Renal pelvis (tissue), 4 donors: ENCODE results near the gene MRNIP. TPM values are rescaled to one million over a fixed set of nuclear protein-coding genes. Genes with fewer than 3 reads are reported as not detected.
"Not testable (repeated sequence)": the region's sequence is repeated elsewhere in the genome, so short reads cannot be mapped to it uniquely, and the experiment has no call there.

Experiments
- DNase-seq: peaks from one replicate; pipeline ENCODE4 v3.0.0-alpha.2; 2013
- polyA plus RNA-seq, 3 donors: library from polyadenylated mRNA; unstranded; fragments of 120-200 nt; gene quantifications; one replicate each; pipeline ENCODE4 v1.2.1, GENCODE V29; 2013; ENCODE audit not compliant: insufficient read length in 3 of 3

Gene MRNIP
- polyA plus RNA-seq, 3 donors = 30.4 to 53.8 (median 50.4) TPM

DNA sequence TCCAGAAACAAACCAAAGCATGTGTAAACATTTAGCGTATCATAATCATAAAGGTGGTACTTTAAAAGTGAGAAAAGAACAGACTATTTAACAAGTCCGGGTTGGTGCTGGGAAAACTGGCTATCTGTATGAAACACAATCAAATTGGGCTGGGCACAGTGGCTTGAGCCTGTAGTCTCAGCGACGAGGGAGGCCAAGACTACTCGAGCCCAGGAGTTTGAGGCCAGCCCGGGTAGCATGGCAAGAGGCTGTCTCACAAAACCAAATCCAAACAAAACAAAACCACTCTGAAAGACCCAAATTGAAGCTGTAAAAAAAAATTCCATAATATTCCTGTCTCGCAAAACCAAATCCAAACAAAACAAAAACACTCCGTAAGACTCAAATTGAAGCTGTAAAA lies 4.3 kb downstream of the MRNIP start:
- DNase-seq = no peak

GRCh38 chr5:179852993-179853547 lies 5.5 kb downstream of the MRNIP start:
- no peak for DNase-seq

DNA sequence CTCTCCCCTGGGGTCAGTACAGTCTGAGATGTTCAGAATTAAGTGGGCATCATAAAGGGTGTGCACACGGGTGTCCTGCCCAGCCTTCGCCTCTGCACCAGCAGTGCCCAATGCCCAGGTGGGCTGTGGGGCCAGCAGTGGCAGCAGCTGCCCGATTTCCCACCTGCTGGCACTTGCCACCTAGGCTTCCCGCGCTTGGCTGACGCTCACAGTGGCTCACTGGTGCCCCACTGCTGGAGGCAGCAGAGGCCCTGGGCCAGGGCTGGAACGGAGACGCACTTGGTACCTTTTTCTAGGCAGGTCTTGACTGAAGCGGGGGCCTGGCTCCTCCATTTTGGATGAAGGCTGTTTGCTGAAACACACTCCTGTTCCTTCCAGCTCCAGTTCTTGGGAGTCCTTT lies 17.0 kb downstream of the MRNIP start:
- no peak for DNase-seq

DNA sequence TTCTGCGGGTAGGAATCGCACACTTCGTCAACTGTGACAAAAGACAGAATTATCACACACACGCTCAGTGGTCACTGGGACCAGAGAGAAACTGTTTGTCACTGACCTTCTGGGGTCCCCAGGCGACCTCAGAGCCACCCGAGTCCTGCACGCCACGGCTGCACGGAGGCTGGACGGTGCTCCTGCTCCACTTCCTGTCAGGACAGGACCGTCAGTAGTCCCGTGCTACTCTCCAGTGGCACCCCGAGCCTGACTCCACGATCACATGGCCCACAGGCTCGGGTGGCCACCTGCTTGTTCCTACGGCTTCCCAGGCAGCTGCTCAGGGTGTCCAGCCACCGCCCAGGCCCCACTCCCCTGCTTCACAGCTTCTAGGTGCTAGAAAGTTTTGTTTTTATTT lies 17.9 kb downstream of the MRNIP start:
- no peak for DNase-seq

DNA sequence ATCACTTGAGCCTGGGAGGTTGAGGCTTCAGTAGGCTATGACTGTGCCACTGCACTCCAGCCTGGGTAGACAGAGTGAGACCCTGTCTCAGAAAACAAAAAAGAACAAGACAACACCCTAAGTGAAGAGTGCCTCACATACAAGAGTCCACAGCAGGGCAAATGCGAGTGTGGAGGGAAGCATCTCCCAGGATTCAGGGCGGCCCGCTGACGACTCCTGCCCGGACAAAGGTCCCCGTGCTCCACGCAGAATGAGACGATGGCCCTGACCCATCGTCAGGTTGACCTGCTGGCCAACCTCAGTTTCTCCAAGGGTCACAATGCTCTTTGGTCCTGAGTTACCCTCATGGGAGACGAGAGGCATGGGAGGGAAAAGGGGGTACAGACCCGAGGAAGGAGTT lies 18.3 kb downstream of the MRNIP start:
- no peak for DNase-seq

GRCh38 chr5:179839328-179840256 lies 19.0 kb downstream of the MRNIP start:
- DNase-seq = no peak

GRCh38 chr5:179837076-179838011 lies 21.3 kb downstream of the MRNIP start:
- DNase-seq = no peak

DNA sequence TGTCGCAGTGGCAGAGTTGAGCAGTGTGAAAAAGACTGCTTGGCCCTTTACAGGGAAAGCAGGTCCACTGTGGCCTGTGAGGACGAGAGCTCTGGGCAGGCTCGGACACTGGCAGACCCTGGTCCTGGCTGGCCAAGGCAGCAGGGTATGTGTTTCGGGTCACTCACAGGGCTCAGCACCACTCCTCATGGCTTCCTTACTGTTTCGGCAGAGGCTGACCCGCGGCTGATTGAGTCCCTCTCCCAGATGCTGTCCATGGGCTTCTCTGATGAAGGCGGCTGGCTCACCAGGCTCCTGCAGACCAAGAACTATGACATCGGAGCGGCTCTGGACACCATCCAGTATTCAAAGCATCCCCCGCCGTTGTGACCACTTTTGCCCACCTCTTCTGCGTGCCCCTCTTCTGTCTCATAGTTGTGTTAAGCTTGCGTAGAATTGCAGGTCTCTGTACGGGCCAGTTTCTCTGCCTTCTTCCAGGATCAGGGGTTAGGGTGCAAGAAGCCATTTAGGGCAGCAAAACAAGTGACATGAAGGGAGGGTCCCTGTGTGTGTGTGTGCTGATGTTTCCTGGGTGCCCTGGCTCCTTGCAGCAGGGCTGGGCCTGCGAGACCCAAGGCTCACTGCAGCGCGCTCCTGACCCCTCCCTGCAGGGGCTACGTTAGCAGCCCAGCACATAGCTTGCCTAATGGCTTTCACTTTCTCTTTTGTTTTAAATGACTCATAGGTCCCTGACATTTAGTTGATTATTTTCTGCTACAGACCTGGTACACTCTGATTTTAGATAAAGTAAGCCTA lies 22.2 kb downstream of the MRNIP start:
- DNase-seq = no peak

DNA sequence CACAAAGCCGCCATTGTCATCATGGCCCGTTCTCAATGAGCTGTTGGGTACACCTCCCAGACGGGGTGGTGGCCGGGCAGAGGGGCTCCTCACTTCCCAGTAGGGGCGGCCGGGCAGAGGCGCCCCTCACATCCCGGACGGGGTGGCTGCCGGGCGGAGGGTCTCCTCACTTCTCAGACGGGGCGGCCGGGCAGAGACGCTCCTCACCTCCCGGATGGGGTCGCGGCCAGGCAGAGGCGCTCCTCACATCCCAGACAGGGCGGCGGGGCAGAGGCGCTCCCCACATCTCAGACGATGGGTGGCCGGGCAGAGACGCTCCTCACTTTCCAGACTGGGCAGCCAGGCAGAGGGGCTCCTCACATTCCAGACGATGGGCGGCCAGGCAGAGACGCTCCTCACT lies 23.7 kb downstream of the MRNIP start:
- DNase-seq = not testable (repeated sequence)

- no peak for DNase-seq
These were observed 24.5 kb downstream of the MRNIP start for GRCh38 chr5:179834120-179834519.

DNA sequence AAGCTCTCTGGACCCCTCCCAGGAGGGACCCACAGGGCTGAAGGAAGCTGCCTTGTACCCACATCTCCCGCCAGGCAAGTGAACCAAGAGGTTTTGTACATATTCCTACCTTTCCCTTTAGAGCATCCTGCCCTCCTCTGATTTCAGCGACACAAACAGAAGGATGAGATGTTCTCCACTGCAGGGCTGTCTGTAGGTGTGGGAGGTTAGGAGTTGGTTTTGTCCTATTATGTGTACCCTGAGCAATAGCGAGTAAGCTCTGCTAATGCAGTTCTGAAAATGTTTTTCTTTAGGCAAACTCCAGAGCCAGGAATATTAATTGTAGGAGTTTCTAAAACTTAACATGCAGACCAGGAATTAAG lies 24.9 kb downstream of the MRNIP start:
- no peak for DNase-seq

- DNase-seq = no peak
These were observed 25.4 kb downstream of the MRNIP start for GRCh38 chr5:179833056-179833708.

- no peak for DNase-seq
These were observed 26.4 kb downstream of the MRNIP start for GRCh38 chr5:179832039-179832745.

GRCh38 chr5:179830818-179831468 lies 27.7 kb downstream of the MRNIP start:
- no peak for DNase-seq

DNA sequence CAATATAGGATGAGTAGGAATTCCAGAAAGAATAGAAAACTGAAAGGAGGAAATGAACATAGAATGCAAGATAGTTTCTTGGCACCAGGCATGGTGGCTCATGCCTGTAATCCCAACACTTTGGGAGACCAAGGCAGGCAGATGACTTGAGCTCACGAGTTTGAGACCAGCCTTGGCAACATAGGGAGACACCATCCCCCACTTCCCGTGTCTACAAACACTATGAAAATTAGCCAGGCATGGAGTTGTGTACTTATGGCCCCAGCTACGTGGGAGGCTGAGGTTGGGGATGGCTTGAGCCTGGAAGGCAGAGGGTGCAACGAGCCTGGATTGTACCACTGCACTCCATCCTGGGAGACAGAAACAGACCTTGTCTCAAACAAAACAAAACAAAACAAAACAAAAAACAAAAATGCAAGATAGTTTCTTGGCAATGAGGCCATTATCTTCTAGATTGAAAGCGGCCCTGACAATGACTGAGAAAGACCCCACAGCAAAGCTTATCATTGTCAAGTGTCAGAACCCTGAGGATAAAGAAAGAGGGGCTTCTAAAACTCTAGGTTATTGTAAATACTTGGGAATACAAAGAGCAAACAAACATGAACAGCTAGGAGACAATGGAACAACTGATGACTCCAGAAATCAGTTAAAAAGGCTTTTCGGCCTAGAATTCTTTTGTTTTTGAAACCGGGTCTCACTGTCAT lies 28.7 kb downstream of the MRNIP start:
- DNase-seq = no peak

- no peak for DNase-seq
These were observed 29.7 kb downstream of the MRNIP start for GRCh38 chr5:179828756-179829421.

DNA sequence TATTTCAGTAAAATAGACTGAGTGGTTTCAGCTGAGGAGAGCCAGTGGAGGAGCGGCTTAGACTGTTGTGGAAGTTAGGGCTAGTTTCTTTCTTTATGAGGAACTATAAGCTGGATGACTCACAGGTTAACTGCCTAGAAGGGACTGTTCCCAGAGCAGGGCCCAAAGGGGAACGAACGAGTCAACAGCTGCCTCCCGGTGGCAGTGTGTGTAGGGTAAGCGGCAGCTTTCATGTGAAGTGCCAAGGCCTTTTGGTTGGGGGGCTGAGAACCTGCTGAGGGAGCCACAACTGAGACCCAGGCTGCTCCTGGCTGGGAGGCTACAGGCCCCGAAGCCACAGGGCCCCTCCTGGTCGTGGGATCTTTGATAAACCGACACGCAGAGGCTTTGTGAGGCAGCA lies 30.9 kb downstream of the MRNIP start:
- DNase-seq = no peak

- no peak for DNase-seq
These were observed 32.9 kb downstream of the MRNIP start for GRCh38 chr5:179825655-179826182.
